ENCODE measurements around the gene TP53RK. TPM values are rescaled to one million over a fixed set of nuclear protein-coding genes. Genes with fewer than 3 reads are reported as not detected.

Gene TP53RK
- total and polyA plus RNA-seq, 2 of the 13 experiments (the other 11 are each of a cell fraction or from before 2014, with no cell fraction given), result 12.9 to 25.5 TPM

DNA sequence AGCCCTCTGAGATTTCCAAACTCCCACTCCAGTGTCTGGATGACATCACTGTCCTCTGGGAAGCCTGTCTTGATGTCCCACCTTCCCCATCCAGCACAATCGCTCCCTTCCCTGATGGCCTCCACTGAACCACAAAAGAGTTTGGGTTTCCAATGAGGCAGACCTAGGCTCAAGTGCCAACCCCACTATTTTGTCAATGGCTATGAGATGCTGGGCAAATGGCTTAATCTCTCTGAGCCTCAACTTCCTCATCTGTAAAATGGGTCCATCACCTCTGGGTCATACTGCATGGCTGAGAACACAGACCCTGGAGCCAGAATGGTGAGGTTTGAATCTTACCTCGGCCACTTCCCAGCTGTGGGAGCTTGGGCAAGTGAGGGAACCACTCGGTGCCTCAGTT, 49.7 kb downstream of the TP53RK start:
- intact Hi-C loops (cut with micrococcal nuclease; ENCODE audit: unreplicated experiment), result no loop called here
- no peak overlapping the region for H2AFZ ChIP-seq (ENCODE audit: low read length)
- peak overlapping the region; percentile 60 for H3K27ac ChIP-seq (ENCODE audit: extremely low read length, insufficient read depth, low read length)
- FAIRE-seq (no peak), DNase-seq (ENCODE audit: low spot score) (no peak), ATAC-seq (no peak)
- H3K79me2 ChIP-seq (ENCODE audit: insufficient read depth, low read length), result peaks cover 28% of the 10 kb centered on the region
- POLR2A ChIA-PET, result interaction anchor here (2.0 to 6.4 kb wide), 5 partner anchors 8 to 35 kb away, joined by 6 to 72 read pairs (median 17); partner anchors contain the start of gene SLC13A3
- H3K4me2 ChIP-seq (ENCODE audit: low read depth, low read length), result no peak overlapping the region
- H3K4me1 ChIP-seq (ENCODE audit: insufficient read depth, low read length), result peaks cover 95% of the 10 kb centered on the region
- H3K36me3 ChIP-seq (replicated peaks in 1 of 2; ENCODE audit: control insufficient read depth in 1 of 2, insufficient read depth in 2 of 2, low read length in 2 of 2), result peaks cover 3 to 40% of the 10 kb centered on the region in 2 experiments; a peak in 4 of 5 replicates
- no peaks in the 10 kb centered on the region for H4K20me1 ChIP-seq (ENCODE audit: insufficient read depth, low read length)
- H3K27me3 ChIP-seq (ENCODE audit: control insufficient read depth in 1 of 2, insufficient read depth in 2 of 2, low read length in 2 of 2), result no peaks in the 10 kb centered on the region
- 99% methylated on average over 3 of the region's 3 CpGs for WGBS (ENCODE audit: low lambda C conversion rate)
- no peak overlapping the region for H3K9ac ChIP-seq (ENCODE audit: insufficient read depth, low read depth, low read length)
- H3K9me3 ChIP-seq (ENCODE audit: low read length), result no peaks in the 10 kb centered on the region
- in situ Hi-C loops (cut with HindIII; ENCODE audit: extremely low pct_ligation_motif_present, low pct_unique_long_range_greater_than_20kb), result loop anchor here (5.0 kb wide), 1 partner anchor 72 kb away; no protein-coding TSS in a partner anchor
- no peak overlapping the region for H3K4me3 ChIP-seq (replicated peaks in 1 of 3; ENCODE audit: insufficient read depth in 1 of 3, low read depth in 2 of 3, low read length in 3 of 3)
- CTCF ChIA-PET (ENCODE audit: low intra/inter-chr PET ratio, low total read pairs), result no interaction called here
- BruUV-seq (replicated peaks), result no TSS peak
- TF ChIP-seq YEATS2 (CRISPR knock-in tag; IDR thresholded peaks at IDR 0.05; ENCODE audit: borderline replicate concordance) (no peak), ZBTB4 (CRISPR knock-in tag; IDR thresholded peaks at IDR 0.05; ENCODE audit: borderline replicate concordance) (no peak), CREB1 (IDR thresholded peaks at IDR 0.05) (peak; percentile 38; the same call in 1 of the 2 replicates), CREB1 (CRISPR knock-in tag; IDR thresholded peaks at IDR 0.05) (no peak), RXRB (CRISPR knock-in tag; IDR thresholded peaks at IDR 0.05; ENCODE audit: borderline replicate concordance) (no peak), FLYWCH1 (CRISPR knock-in tag; IDR thresholded peaks at IDR 0.05) (no peak), MZF1 (CRISPR knock-in tag; IDR thresholded peaks at IDR 0.05; ENCODE audit: borderline replicate concordance) (no peak), HMGXB3 (CRISPR knock-in tag; IDR thresholded peaks at IDR 0.05; ENCODE audit: borderline replicate concordance) (no peak), HNF1A (IDR thresholded peaks at IDR 0.05; ENCODE audit: low read depth) (no peak), HNF1A (CRISPR knock-in tag; IDR thresholded peaks at IDR 0.05; ENCODE audit: borderline replicate concordance) (no peak), KLF9 (CRISPR knock-in tag; IDR thresholded peaks at IDR 0.05; ENCODE audit: low read depth) (no peak), RFX5 (IDR thresholded peaks at IDR 0.05; ENCODE audit: low read depth, low read length) (no peak), MBD4 (IDR thresholded peaks at IDR 0.05; ENCODE audit: borderline replicate concordance, low read length) (no peak), ZNF446 (CRISPR knock-in tag; IDR thresholded peaks at IDR 0.05) (no peak)

All from HepG2 (cell line).